HFF-Myc (cell line): ENCODE results near the gene CAPN12.
"Not testable (repeated sequence)": the region's sequence is repeated elsewhere in the genome, so short reads cannot be mapped to it uniquely, and the experiment has no call there.

Experiments used
- DNase-seq: peaks from one replicate; pipeline ENCODE4 v3.0.0-alpha.2; 2011; ENCODE audit warnings: low read depth; ENCODE audit errors: extremely low read depth
- H3K4me3 ChIP-seq: replicated peaks from 2 replicates; pipeline ENCODE4 v1.5.1; 2011; ENCODE audit warnings: low read depth, mild to moderate bottlenecking, control low read depth, low read length
- CTCF ChIP-seq: IDR thresholded peaks from 2 replicates; pipeline ENCODE4 v1.5.1; 2012; ENCODE audit warnings: mild to moderate bottlenecking, low read depth, low read length, control low read depth; ENCODE audit errors: missing control alignments

CAPN12 gene

GRCh38 chr19:38774181-38774950 is 30.1 kb upstream of the CAPN12 start:
- DNase-seq = no peak
- no peak for TF ChIP-seq CTCF
- no peak overlapping the region for H3K4me3 ChIP-seq

- TF ChIP-seq CTCF = no peak
- no peak within 1 kb of the TSS for H3K4me3 ChIP-seq
- DNase-seq = no peak
These were observed 29.3 kb upstream of the CAPN12 start, which contains the start of gene LGALS7 for GRCh38 chr19:38773469-38774177. TSS of gene LGALS7 (minus strand) at chr19:38773517. CDS start at chr19:38773492, 25 bp downstream.

DNA sequence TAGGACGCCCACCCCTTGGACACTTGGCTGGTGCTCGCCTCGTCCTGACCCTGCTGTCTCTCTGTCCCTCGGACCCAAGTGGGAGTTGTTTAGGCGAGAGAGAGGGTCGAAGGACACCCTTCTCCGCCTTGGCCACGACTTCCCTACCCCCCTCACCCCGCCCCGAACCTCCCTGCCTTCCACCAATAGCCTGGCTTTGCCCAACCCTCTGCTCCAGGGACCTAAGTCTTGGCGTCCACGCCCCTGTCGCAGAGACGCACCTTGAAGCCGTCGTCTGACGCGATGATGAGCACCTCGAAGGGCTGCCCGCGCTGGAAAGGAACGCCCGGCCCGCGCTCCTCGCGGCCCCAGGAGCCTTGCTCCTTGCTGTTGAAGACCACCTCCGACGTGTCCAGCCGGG is 27.3 kb upstream of the CAPN12 start:
- not testable (repeated sequence) for DNase-seq, H3K4me3 ChIP-seq

GRCh38 chr19:38770949-38771275 is 26.6 kb upstream of the CAPN12 start:
- not testable (repeated sequence) for H3K4me3 ChIP-seq, DNase-seq

DNA sequence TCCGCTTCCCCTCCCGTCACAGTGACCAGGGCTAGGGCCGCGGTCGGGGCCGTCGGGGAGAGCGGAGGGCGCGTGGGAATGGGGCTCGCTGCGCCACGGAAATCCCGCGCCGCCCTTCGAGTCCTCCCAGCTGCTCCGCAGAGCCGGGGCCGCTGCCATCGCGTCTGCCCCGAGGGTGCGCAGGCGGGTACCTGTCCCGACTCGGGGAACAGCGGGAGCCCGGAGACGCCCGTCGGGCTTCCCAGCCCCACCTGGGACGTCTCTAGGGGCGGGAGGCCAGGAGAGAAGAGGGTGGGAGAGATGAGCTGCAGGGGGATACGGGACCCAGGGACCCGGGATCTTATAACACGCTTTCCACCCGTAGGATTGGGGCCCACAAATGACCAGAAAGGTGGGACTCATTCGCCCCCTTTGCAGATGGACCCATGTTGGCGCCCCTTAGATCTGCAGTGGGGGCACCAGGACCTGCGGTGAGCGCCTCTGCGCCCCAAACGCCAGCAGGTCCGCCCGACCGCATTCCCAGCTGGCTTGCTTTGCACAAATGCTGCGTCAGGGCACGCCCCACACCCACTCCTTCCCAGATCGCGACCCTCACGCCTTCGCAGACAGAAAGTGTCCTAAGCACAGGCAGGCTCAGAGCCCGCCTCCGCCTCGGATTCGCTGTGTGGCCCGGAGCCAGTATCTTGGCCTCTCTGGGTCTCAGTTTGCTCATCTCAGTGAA is 26.1 kb upstream of the CAPN12 start:
- H3K4me3 ChIP-seq = not testable (repeated sequence)

DNA sequence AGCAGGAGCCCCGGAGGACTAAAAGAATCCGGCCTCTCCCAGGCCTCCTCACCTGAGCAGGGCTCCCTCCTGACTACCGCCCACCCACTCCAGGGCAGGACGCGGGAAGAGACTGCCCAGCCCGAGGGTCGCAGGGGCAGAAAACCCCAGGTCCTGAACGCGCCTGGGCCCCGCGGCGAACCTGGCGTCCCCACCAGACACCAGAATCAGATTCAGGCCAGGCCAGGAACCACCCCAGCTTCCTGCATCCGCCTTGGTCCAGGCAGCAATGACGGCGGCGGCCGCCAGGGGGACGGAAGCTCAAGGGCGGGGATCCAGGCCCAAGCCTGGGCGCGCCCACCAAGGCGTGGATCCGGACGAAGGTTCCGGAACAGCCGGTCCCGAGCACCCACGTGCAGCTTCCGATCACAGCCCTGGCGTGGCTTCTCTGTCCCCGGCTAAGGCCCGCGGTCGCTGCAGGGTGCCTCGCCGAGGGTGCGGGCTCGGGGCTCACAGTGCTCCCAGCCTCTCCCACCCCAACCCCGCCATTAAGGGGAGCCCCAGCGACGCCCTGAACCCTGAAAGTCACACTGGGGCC is 25.4 kb upstream of the CAPN12 start:
- peak; percentile 61 for TF ChIP-seq CTCF
- no peak overlapping the region for H3K4me3 ChIP-seq
- no peak for DNase-seq

More for the DNA sequence above, 26.1 kb upstream of the CAPN12 start:
- DNase-seq = not testable (repeated sequence)

DNA sequence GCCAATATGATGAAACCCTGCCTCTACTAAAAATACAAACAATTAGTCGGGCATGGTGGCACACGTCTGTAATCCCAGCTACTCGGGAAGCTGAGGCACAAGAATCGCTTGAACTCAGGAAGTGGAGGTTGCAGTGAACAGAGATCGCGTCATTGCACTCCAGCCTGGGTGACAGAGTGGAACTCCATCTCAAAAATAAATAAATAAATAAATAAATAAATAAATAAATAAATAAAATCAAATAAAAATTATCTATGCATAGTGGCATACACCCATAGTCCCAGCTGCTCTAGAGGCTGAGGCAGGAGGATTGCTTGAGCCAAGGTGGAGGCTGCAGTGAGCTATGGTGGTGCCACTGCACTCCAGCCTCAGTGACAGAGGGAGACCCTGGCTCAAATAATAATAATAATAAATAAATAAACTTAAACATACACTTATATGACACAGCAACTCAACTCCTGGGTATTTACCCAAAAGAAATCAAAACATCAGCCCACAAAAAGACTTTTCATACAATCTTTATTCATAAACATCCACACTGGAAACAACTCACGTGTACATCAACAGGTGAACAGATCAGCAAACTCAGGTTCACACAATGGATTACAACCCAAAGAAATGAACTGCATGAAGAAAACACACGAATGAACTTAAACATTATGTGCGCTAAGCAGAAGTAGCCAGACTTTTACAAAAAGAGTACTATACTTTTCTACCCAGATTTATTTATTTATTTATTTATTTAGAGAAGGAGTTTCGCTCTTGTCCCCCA is 22.2 kb upstream of the CAPN12 start:
- TF ChIP-seq CTCF = no peak
- DNase-seq = no peak

GRCh38 chr19:38765214-38765613 is 20.9 kb upstream of the CAPN12 start:
- no peak for TF ChIP-seq CTCF
- DNase-seq = no peak
- no peak overlapping the region for H3K4me3 ChIP-seq

More for the DNA sequence above, 22.2 kb upstream of the CAPN12 start:
- no peak overlapping the region for H3K4me3 ChIP-seq
